AG08396 (cell line): Measurements from ENCODE around the gene EDAR.

Experiments
- DNase-seq: peaks from one replicate; pipeline ENCODE4 v3.0.0; 2012; ENCODE audit warnings: low spot score, mixed read lengths

EDAR gene

GRCh38 chr2:108940156-108940555 is 48.9 kb downstream of the EDAR start:
- no peak for DNase-seq

DNA sequence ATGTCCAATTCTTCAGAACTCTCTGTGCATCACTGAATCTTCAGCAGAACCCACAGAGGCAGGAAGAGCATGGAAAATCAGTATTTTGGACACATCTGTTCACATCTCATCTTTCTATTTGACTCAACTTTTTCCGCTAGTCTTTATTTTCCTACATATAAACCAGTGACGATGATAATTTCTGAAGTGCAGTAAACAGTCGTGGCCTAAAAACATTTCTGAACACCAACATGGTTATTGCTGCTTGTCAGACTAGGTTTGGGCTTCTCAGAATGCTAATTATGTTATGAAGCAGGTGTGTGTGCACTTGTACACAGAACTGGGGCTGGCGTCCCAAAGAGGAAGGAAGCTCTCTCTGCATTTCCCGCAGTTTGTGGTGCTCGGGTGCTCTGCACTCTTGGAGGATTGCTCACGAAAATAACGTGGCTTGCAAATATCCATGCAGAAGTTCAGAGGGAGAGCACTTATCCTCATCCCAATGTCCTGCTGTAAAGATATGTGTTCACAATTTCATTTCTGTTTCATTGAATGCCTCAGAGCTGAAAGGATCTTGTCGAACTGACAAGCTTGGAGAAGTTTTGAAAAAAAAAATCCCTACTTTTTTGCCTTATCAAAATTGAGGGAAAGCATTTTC is 50.8 kb downstream of the EDAR start:
- DNase-seq, result no peak

- no peak for DNase-seq
Observed at GRCh38 chr2:108937367-108938017, 51.5 kb downstream of the EDAR start.

GRCh38 chr2:108936866-108937265 is 52.2 kb downstream of the EDAR start:
- no peak for DNase-seq

DNA sequence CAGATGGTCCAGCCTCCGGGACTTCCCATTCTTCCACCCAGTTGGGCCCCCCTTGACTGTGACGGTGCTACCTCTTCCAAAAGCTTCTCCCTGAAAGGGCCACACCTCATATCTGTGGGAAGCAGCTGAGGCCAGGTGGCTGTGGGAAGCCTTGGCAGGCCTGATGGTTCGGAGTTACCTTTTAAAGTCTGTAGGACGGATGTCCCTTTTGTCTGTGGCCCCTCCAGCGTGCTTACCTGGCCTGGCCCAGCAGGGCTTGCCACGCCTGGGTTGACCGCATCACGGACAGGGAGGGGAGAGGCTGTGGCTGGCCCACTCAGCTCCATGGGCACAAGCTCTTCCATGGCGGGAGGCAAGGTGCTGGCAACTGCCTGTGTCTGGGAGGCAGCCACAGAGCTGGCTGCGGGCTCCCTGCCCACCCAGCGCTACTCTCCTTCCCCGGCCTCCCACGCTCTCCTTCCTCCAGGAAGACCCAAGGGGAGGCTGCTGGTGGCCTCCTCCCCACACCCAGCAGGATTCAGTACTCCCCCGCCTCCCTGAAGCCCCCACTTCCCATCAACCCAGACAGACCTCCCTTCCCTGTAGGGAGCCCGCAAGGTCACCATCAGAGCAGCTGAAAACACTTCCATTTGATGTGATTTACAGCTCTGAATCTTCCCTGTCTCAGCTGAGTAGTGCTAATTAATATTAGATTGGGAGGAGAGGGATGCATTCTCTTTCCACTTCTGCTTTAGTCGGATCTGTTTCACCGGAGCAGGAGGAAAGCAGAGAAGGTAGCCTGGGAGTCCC is 52.8 kb downstream of the EDAR start:
- no peak for DNase-seq

GRCh38 chr2:108935271-108935741 is 53.7 kb downstream of the EDAR start:
- no peak for DNase-seq

- no peak for DNase-seq
Observed at GRCh38 chr2:108934583-108935245, 54.3 kb downstream of the EDAR start.

DNA sequence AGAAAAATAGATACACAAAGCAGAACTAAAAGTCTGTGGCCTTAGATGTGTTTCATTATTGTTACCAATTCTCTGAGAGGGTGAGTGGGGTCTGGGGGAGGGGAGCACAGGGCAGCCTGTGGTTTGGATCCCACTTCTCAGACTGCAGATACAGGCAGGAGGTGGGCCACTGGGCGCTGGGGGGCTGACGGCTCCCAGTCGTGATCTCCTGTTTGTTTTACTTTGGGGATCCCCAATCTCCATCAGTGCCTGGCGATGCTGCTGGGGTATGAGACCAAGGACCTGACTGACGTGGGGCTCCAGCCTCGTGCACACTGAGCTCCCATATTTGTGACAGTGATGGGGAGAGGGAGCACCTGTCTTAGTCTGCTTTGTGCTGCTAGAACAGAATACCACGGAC is 54.9 kb downstream of the EDAR start:
- DNase-seq, result no peak

DNA sequence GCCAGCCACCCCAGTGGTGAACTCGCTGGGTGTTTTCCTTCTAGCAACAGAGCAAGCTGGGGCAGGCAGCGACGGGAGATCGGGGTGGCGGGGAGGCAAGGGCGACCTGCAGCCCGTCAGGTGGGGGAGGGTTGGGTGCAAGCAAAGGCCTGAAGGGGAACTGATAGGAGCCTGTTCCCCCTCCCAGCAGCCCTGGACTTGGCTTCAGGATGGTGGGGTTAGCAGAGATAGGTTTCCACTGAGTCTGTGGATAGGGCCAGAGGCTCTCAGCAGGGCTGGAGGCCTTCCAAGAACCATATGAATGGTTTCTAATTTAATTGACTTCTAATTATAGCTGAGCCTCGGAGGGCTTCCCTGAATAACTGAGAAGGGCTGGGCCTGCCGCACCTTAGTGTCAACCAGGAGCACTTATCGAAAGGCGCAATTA is 55.3 kb downstream of the EDAR start:
- no peak for DNase-seq

GRCh38 chr2:108932736-108933332 is 56.2 kb downstream of the EDAR start:
- DNase-seq, result no peak

DNA sequence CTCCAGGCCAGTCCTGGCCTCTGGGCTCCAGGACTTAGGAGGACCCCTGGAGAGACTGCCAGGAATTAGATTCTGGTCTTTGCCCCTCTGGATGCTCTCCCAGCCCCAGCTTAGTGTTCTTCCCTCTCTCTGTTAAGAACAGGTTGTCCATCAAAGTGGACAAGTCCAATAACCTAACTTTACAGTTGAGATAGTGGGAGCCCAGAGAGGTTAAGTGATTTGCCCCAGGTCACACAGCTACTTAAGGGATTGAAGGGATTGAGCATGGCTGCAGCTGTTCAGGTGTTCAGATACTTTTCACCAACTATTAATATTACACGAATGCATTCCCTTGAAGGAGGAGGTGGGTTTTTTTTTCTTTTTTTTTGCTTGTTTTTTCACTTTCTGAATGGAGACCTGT is 57.6 kb downstream of the EDAR start:
- DNase-seq, result no peak

- no peak for DNase-seq
Observed at GRCh38 chr2:108929807-108930425, 59.1 kb downstream of the EDAR start.

DNA sequence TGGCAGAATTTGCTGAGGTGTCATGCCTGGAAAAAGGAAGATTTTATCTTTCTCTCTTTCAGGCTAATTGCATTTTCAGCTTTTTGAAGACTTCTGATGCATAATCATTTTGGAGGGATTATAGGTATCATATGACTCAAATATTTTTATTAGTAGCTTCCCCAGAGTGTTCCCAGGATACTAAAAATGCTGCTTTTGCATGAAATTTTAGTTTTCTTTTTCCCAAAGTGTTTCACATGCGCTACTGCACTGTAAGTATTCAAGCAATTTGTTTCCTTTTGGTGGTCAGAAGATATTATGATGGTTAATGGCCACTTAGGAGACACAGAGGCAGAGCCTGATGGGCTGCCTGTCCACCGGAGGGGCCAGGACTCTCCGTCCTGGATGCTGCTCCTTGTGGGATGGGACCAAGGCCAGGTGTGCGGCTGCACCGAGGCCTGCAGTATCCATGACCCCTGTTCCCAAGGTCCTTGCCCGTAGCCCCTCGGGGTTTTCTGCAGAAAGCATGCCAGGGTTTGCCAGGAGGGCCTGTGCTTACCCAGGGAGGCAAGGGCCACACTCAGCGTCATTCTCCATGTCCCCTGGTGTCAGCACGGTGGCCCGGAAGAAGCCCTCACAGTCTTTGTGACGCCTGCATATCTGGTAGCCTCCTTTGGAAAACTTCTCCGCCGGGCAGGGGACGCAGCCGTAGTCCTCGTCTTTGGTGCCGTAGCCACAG is 60.2 kb downstream of the EDAR start:
- DNase-seq, result no peak

DNA sequence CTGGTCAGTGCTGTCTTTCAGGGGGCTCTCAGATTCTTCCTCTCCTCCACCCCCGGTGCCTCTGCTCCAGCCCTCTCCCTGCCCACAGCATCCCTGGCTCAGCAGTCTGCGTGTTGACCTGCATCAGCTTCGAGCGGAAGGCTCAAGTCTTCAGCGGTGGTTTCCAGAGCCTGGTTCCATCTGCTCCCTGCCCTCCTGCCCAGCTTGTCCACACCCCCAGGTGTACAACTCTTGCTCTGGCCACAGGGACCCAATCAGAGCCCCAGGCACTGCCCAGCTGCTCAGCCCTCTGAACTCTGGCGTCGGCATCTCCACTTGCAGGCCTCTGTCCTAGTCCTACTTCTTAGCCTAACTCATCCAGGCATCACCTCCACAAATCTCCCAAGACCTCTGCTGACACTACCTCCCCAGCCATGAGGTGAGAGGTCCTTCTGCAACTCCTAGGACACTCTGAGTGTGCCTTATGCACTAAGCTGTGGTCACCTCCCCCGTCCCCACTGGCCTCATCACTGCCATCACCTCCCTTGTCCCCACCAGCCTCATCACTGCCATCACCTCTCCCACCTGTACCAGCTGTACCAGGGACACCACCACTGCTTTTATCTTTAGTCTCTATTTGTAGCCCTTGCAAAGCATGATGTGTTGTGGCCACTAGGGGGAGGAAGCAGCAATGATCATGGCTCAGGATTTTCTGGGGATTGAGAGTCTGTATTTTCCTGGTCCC is 60.9 kb downstream of the EDAR start:
- peak; percentile 74 for DNase-seq

DNA sequence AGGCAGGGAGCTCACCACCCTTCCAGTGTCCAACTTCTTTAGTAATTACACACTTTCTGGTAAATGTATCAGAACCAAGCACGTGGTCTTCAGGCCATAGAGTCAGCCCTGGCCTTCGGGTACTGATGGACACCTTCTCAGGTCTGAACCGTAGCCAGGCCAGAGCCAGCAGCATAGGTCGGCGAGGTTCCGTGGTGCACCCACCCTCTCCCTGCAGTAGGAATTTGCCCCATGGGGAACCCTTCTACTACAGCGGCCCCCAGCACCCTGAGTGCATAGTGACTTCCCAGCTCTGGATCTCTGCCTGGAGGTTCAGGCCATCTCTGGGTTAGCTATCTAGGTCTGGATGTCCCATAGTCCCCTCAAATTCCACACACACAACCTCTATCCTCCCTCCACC is 61.6 kb downstream of the EDAR start:
- no peak for DNase-seq

- DNase-seq, result no peak
Observed at GRCh38 chr2:108926561-108927380, 62.2 kb downstream of the EDAR start.

- DNase-seq, result no peak
Observed at GRCh38 chr2:108925735-108926134, 63.3 kb downstream of the EDAR start.

DNA sequence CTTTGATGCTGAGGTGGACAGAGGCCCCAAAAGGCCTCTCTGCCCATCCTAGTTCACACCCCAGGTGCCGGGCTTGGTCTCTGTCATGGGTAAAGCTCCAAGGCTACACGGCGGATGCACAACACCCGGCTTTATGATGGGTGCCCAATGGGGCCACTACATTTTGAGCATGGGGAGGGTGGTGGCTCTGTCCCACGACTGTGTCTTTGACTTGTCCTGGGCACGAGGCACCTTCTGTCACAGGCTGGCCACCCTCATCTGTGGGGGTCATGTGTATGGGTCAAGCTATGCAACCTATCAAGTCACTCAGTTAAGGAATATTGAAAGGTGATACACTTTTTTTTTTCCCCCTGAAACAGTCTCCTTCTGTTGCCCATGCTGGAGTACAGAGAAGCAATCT is 63.7 kb downstream of the EDAR start:
- DNase-seq, result no peak

DNA sequence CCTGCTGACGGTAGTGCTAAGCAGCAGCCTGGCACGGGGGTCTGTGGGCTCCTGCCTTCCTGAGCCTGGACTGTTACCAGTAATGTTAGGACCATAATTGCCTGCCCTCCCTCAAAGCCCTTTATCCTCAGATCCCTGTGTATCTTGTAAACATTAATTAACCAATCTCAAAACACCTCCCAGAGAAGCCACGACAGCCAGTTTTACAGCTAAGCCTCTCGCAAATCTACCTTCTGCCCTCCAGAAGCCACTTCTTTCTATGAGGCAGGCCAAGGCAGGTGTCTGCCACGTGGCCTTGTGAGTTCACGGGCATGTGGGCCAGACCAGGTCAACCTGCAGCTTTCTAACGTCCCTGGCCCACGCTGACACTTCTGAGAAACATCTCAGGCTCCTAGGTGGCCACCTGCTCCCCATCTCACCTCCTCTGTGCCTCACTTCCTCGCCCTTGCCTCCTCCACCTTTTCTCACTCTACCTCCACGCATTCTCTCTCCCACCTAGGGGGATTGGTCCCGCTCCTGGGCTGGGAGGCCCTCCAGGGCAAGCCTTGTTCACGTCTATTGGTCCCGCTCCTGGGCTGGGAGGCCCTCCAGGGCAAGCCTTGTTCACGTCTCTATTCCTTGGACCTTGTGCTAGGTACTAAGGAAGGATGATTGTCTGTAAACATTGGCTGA is 64.3 kb downstream of the EDAR start:
- DNase-seq, result no peak
